Epidermal melanocyte (primary cell): ENCODE measurements around the gene SLC25A15.
"Not testable (repeated sequence)": the region's sequence is repeated elsewhere in the genome, so short reads cannot be mapped to it uniquely, and the experiment has no call there.

Source experiments
- DNase-seq: peaks from one replicate; pipeline ENCODE4 v3.0.0; 2011; ENCODE audit warnings: low spot score; ENCODE audit not compliant: insufficient read length

SLC25A15 gene

GRCh38 chr13:40813667-40814454, 24.4 kb downstream of the SLC25A15 start:
- DNase-seq: no peak

GRCh38 chr13:40814803-40815202, 25.4 kb downstream of the SLC25A15 start:
- no peak for DNase-seq

- DNase-seq: no peak
Observed at GRCh38 chr13:40818926-40819325, 29.5 kb downstream of the SLC25A15 start.

GRCh38 chr13:40819797-40820315, 30.4 kb downstream of the SLC25A15 start:
- DNase-seq: no peak

- DNase-seq: not testable (repeated sequence)
Observed at GRCh38 chr13:40839725-40840124, 50.3 kb downstream of the SLC25A15 start.

GRCh38 chr13:40840955-40841354, 51.5 kb downstream of the SLC25A15 start:
- DNase-seq: not testable (repeated sequence)
